HPDE6-E6E7 (cell line): Measurements from ENCODE around the gene SLC39A13.

Experiments used
- DNase-seq: peaks from one replicate; pipeline ENCODE4 v3.0.0; 2011; ENCODE audit warnings: missing footprints; ENCODE audit errors: extremely low spot score

Gene SLC39A13

DNA sequence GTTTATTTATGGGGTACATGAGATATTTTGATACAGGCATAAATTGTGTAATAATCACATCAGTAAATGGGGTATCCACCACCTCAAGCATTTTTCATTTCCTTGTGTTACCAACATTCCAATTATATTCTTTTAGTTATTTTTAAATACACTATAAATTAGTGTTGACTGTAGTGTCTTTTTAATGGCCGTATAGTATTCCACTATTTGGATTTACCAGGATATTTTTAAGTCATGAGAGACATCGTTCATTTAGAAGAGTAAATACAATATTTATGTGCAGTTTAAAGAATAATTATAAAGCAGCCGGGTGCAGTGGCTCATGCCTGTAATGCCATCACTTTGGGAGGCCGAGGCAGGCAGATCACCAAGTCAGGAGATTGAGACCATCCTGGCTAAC lies 23.9 kb upstream of the SLC39A13 start:
- no peak for DNase-seq

DNA sequence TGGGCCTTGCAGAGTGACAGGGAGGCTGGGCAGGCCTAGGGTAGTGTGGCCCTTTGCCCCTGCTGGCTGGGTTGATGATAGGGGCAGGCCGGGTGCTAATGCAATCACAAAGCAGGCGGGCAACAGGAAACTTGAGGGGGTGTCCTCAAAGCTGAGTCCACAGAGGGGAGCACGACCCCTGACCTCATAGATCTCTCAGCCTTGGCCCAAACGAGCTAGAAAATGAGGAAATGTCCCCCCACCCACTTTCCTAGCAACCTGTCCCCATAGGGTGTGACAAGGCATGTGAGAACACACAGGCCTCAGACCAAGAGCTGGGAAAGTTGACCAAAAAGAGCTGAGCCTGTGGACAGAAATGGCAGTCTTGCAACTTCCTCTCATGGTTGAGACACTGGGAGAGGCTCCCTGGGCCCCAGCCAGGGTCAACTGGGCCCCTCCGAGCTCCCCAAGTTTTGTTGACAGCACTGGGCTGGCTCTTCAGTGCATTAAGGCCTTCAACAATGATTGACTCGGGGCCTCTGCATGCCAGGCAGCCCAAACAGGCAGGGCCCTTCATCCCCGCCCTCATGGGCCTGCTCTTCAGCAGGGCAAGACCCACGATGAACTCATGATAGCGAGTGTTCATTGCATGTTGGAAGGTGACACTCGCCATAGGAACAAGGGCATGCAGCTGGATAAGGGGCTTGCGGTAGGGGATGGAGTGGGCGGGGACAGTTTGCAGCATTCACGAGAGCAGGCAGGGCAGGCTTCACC lies 20.3 kb upstream of the SLC39A13 start:
- DNase-seq = no peak

DNA sequence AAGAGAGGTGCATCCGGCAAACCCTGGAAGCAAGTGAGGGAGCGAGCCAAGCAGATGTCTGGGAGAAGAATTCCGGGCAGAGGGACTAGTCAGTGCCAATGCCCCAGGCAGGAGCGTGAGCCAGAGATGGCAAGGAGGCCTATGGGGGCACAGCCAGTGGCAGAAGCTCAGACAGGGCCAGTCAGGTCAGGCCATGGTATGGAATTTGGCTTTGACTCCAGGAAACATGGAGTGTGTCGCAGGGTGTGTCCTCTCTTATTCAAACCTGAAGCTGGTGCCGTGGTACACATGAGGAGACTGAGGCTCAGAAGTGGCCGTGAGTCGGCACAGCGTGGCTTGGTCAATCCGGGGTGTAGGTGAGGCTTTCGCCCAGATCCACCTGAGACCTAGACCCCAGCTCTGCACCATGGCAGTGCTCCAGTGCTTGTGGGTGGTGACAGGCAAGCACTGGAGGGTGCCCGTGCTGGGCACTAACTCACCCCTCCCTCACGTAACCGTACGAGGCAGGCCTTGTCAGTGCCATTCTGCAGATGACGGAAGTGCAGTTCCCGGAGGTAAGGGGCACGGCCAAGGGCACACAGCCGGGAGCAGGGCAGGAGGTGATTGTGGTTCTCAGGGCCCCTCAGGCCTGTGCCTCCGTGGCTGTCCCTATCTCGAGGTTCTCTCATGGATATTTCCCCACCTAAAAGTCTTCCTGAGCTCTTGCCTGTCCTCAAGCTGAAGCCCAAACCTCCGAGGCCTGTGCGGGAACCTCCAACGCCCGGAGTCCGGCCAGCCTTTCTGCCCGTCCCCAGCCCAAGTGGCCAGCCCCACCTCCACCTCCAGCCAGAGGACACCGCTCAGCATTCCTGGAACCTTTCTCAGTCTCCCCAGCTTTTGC lies 19.5 kb upstream of the SLC39A13 start:
- DNase-seq = no peak

DNA sequence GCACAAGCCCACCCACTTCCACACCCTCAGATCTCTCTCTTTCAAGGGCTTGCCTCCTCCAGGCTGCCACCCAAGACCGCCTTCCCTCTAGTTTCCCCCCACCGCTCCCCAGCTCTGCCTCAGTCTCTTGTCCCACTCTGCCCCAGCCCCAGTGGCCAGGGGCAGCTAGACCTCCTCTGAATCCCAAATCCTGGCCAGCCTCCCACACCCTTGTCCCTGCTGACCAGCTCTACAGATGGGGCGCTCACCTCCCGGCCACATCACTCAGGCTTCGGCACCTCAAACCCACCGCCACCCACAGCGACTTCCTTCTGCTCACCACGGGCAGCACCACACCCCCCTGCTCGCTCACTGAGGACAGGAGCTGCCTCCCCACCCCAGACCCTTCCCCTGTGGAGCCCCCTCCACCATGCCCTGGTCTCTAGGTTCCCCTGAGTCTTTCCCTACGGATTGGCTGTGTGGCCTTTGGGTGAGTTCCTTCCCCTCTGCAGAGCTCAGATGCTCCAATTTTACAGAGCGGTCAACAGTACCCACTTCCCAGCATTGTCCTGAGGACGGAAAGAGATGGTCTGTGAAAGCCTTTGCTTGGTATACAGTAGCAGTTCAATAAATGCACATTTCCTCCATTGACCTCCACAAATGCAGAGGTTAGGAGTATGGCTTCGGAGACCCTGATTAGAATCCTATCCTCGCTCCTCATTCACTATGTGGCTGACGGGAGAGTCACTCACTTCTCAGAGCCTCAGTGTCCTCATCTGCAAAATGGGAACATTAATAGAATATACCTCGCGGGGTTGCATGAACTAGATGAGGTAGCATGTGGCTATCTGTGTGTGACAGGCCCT lies 18.6 kb upstream of the SLC39A13 start:
- DNase-seq = no peak

DNA sequence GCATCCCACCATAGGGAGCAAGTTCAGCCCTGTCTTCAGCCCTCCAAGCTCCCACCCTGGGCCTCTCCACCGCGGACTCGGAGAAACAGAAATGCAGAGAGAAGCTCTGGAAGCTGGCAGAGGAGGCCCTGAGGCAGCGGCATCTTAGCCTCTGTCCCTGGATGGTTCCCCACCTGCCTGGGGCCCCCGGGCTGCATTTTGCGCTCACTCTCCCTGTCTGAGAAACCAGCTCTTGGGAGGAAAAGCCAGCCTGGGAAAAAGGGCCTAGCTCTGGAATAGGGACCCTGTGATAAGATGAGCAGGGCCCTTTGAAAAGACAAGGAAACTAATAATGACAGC lies 18.0 kb upstream of the SLC39A13 start:
- DNase-seq = no peak

DNA sequence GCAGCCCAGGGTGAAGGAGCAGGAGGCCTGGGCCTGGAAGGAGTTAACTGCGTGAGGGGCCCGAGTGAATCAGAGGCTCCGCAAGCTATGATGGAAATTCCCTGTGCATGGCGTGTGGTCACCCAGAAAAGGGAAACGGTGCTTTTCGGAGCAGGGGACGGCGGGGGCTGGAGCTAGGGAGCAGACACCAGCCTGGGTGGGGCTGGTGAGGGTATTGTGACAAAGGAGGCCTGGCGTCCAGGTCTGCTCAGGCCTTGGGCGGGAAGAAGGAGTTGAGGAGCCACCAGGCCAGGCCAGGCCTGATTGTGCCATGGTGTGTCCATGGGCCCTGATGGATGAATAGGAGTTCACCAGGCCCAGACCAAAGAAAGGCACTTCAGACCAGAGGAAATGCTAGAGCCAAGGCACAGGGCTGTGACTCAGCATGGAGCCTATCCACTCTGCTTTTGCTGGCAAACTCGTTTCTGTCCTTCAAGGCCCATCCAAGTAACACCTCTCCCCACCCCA lies 17.3 kb upstream of the SLC39A13 start:
- no peak for DNase-seq

DNA sequence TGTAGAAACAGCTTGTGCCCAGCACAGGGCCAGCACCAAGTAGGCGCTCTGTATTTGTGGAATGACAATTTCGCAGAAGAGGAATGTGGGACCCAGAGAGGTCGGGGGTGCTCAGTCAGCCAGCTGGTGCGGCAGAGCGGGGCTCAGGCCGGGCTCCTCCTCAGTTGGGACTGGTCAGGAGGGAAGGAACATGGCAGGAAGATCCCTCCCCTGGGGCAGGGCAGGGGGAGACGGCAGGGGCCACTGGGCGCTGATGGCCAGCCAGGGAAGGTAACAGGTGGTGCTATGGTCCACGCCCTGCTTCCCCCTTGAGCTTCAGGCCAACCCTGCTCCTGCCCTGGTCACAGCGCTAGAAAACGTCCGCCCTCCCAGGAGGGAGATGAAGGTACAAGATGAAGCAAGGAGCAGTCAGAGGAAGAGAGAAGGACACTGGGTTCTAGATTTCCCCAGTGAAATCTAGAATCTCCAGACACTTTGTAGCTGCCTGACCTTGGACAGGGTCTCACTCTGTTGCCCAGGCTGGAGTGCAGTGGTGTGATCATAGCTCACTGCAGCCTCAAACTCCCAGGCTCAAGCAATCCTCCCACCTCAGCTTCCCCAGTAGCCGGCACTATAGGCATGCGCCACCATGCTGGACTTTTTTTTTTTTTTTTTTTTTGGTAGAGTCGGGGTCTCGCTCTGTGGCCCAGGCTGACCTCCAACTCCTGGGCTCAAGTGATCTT lies 16.5 kb upstream of the SLC39A13 start:
- no peak for DNase-seq

DNA sequence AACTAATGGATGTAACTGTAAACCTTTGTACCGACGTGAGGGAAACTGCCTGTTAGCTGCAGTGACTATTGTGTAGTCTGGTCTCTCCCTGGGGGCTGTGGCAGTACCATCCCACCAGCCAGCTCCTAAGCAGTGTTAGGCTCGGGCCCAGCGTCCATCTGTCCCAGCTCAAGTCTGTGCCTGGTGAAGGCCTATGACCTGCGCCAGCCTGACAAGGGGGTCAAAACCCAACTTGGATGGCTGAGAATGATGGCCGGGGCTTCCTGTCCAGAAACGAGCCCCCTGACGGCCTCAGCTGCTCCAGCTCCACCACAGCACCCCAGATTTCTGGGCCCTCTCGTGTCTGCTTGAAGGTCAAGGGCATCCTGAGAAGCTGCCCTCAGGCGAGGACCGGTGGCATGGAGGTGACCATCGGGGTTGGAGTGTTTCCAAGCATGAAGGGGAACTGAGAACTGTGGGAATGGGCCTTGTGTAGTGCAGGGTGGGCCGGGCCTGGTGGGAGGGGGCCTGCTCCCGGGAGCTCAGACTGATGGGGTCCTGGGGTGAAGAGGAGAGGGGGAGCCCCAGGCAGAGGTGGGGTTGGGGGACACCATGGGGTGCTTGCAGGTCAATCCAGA lies 15.7 kb upstream of the SLC39A13 start:
- DNase-seq = no peak

DNA sequence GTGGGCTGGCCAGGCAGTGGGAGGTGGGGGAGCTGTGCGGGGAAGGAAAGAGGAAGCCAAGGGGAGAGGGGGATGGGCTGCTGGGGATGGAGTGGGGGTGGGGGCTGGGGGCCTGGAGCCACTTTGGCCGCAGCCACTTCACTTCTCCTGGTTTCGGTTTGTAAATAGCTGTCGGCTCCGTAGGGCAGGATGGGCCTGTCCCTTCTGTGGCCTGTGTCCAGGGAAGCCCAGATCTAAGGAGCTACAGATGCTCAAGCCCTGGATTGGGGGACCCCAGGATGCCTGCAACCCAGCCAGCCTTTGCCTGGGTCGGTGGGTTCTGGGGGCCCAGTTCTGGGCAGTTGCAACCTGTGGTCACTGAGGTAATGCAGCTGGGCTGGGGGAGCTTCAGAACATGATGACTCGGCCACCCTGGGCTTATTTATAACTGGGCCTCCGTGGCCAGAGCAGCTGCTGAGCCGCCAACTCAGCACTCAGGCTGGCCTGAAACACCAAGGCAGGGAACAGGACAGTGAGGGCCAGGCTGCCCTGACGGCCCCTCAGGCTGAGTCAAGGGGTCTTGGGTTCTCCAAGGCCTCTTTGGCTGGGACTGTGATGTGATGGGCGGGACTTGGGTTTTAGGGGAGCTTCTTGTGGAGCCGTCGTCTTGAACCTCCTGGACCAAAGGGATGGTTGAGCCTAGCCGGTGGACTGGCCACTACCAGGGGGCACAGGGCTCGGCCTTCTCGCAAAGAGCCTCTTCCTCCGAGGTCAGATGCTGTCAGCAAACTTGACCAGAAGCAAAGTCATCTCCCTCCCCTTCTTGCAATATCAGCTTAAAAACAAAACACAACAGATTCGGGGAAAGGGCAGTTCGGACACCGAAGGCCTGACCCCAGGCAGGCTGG lies 15.0 kb upstream of the SLC39A13 start:
- no peak for DNase-seq

DNA sequence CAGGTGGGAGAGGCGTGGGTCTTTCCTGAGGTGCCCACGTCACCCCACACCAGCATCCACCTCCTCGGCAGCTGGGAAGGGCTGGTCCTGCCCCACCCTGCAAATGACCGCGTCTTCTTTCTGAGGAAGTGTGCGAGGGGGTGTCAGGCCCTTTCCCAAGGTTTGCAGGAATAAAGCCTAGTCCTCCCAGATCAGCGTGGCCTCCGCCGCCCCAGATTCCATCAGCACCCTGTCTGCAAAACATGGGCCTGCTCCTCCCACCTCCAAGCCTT lies 14.4 kb upstream of the SLC39A13 start:
- no peak for DNase-seq

DNA sequence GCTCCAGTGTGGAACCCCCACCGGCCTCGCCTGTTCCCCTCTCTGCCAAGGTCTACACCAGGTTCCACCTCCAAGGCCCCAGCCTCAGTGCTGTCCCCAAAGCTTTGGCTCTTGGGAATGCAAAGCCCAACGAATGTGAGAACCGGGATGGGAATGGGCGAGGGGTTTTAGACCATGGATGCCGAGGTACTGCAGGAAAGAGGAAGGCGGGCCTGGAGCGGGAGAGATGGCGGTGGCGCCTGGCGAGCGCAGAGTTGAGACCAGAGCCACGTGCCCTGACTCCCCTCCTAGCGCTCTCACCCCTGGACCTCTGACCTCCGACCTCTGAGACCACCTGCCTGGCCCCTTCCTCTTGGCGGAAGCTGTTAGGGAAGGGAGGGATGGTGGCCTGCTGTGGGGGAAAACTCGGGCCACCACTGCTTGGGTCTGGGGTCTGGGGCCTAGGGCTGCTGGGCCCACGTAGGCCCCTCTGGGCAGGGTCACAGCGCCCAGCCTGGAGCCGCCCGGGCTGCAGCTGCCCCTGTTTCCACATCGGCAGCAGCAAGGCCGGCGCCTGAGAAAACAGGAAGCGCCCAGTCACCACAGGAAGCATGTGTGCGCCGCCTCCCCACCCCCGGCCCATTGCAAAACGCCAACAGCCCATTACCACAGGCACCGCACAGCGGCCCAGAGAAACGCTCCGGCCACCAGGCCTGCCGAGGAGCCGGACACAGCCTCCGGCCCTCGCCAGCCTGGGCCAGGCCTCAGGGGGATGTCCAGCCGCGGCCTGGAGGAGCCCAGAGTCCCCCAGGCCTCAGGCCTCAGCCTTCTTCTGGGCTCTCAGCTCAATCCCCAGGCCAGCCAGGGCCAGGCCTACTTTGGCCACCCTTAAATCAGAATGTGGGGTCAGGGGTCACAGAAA lies 13.8 kb upstream of the SLC39A13 start:
- no peak for DNase-seq

DNA sequence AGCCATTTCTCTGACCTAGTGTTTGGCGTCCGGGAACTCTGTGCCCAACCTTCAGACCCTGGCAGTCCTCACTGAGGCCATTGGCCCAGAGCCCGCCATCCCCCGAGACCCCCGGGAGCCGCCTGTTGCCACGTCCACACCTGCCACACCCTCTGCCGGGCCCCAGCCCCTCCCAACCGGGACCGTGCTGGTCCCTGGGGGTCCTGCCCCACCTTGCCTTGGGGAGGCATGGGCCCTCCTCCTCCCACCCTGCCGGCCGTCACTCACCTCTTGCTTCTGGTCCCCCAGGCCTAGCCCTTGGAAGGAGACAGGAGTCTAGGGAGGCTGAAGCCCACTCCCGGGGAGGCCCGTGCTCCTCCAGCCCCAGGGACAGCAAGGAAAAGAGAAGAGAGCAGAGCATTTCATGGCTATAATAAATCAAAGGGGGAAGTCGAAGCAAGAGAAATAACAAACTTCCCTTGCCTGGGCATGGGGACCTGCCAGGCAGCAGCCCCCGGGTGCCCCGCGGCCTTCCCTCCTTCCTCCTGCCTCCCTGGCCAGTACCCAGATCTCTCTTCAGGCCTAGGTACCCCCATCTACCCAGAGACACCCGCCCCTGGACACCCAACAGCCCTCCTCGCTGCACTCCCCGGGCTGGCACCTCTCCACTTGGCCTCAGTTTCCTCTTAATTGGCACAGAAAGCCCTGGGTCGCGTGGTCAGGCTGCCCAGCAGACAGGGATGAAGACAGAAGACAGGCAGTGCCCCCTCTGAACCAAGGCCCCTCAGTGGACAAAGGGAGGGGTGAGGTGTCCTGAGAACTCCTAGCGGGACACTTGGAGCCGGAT lies 13.0 kb upstream of the SLC39A13 start:
- no peak for DNase-seq

DNA sequence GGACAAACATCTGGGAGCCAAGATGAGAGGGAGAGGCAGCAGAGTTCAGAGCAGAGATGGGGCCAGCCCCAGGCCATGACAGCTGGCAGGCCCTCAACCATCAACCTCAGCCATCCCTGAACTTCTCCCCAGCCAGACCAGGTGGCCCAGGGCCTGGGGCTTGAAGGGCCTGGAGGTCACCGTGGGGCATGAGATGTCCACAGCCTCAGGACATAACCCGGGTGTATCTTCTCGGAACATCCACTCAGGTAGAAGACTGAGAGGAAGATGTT lies 12.4 kb upstream of the SLC39A13 start:
- no peak for DNase-seq

DNA sequence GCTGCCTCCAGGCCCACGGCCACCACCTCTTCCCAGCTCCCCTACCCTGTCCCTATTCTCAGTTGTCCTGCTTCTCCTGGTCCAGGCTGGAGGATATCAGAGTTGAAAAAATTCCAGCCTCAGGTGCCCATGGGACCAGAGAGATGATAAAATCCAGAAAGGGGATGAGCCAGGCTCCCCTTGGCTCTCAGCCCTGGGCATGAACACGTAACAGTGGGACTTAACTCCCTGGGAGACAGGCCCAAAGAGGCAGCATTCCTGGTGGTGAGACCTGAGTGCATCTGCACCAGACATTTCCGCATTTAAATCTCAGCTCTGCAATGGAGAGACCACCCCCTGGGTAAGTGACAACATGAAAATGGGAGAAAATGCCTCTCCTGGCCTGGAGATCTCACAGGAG lies 10.4 kb upstream of the SLC39A13 start:
- DNase-seq = no peak

DNA sequence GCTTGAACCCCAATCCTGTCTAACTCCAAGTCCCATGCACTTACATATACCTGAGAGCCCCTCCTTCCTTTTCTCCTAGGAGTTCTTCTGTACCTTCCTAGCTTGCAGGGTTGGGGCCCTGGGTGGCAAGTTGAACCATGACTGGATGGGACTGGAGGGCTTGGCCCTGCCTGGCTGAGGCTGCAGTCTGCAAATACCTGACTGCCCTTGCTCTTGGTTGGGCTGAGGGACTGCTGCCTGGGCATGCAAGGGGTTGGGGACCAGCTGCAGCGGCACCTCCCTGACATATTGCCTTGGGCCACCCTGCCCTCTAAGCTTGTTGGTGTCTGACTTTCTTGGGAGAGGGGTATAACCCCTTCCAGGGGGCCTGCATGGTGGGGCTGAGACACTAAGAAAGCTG lies 9.8 kb upstream of the SLC39A13 start:
- no peak for DNase-seq

DNA sequence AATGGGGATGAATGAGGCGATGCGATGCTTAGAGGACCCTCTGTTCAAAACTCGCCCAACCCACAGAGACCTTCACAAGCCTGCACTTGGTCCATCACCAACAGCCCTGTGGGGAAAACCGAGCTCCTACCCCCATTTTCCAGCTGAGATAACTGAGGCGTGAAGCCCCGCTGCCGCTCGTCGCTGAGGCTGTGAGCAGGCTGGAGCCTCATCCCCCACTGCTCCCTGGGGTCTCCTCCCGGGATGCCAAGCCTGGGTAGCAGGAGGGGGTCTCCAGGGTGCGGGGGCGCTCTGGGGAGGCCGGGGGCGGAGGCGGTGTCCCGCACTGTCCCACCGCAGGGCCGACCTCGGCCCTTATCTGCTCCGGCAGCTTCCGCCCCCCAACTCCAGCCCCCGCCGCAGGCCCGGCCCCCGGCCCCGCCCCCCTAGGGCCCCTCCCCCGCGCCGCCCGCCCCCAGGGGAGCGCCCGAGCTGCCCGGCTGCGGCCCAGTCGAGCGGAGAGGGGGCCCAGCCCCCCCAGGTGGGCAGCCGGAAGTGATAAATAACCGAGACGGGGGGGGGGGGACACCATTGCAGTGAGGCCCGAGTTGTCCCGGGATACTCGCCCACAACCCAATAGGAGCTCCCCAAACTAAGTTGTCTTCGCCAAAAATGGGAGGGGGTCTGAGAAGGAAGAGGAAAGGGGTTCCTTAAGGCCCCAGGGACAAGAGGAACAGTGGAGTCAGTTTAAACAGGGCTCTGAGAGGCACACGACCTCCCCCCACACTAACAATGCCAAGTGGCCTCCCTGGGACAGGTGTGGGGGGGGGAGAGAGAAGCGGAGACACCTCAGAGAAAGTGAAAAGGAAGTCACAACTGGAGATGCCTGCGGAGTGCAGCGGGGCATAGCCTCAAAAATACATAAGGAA lies 8.3 kb upstream of the SLC39A13 start:
- DNase-seq = no peak

DNA sequence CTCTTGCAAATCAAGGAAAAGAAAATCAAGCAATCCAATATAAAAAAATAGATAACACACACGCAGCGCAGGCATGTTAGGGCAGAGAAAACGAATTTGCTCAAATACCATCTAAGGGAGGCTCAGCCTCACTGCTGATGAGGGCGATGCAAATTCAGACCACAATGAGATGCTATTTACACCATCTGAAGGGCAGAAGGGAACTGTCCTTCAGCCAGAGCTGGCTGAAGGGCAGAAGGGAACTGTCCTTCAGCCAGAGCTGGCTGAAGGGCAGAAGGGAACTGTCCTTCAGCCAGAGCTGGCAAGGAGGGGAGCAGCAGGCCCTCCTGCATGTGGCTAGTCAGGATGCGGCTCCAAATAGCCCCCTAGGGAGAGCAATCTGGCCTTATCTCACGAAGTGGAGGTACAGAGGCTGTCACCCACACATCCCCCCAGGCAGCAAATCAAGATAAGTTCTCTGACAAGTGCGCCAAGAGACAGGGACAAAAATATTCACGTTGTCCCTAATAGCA lies 7.6 kb upstream of the SLC39A13 start:
- no peak for DNase-seq
